ENCODE measurements around the gene SLC38A10. TPM values are rescaled to one million over a fixed set of nuclear protein-coding genes. Genes with fewer than 3 reads are reported as not detected.

SLC38A10 gene
- total RNA-seq, 6 donors from 2014 or later = 90.6 to 208 (median 110) TPM

GRCh38 chr17:81290230-81290629 is 4.9 kb downstream of the SLC38A10 start:
- Histone ChIP-seq H3K4me3 (no peak overlapping the region), H3K9me3 (no peaks in the 10 kb centered on the region), H3K27me3 (no peaks in the 10 kb centered on the region), H3K4me1 (peaks cover 51 to 68% (median 59%) of the 10 kb centered on the region in 4 donors), H3K27ac (no peak overlapping the region), H3K36me3 (peaks cover 0 to 27% (median 14%) of the 10 kb centered on the region in 4 donors)
- WGBS, 2 donors = 93% methylated on average over 5 of the region's 5 CpGs
- DNase-seq (no peak), ATAC-seq (ENCODE audit: low FRiP score in 2 of 2) (no peak)
- TF ChIP-seq EP300 (IDR thresholded peaks at IDR 0.05) = no peak
- no peak for TF ChIP-seq CTCF (IDR thresholded peaks at IDR 0.05)
- no peak for TF ChIP-seq POLR2AphosphoS5 (IDR thresholded peaks at IDR 0.05)
- no peak for TF ChIP-seq POLR2A (IDR thresholded peaks at IDR 0.05)

GRCh38 chr17:81289627-81290026 is 5.5 kb downstream of the SLC38A10 start:
- TF ChIP-seq CTCF (IDR thresholded peaks at IDR 0.05) (no peak), EP300 (IDR thresholded peaks at IDR 0.05) (no peak), POLR2A (IDR thresholded peaks at IDR 0.05) (no peak), POLR2AphosphoS5 (IDR thresholded peaks at IDR 0.05) (no peak)
- Histone ChIP-seq H3K4me1 (peaks cover 56 to 74% (median 64%) of the 10 kb centered on the region in 4 donors), H3K36me3 (peaks cover 0 to 27% (median 14%) of the 10 kb centered on the region in 4 donors), H3K27me3 (no peaks in the 10 kb centered on the region), H3K27ac (no peak overlapping the region), H3K9me3 (no peaks in the 10 kb centered on the region), H3K4me3 (no peak overlapping the region)
- ATAC-seq (ENCODE audit: low FRiP score in 2 of 2) (no peak), DNase-seq (no peak)
- 94 to 97% methylated on average over 17 to 21 of the region's 21 CpGs for WGBS, 2 donors

GRCh38 chr17:81288715-81289114 is 6.4 kb downstream of the SLC38A10 start:
- ATAC-seq (ENCODE audit: low FRiP score in 2 of 2) = no peak
- Histone ChIP-seq H3K9me3 (no peaks in the 10 kb centered on the region), H3K27ac (peak overlapping the region in 3 of 4 donors; percentile 44 to 93 (median 86)), H3K4me3 (no peak overlapping the region), H3K27me3 (no peaks in the 10 kb centered on the region), H3K4me1 (peaks cover 51 to 68% (median 59%) of the 10 kb centered on the region in 4 donors), H3K36me3 (peaks cover 0 to 31% (median 16%) of the 10 kb centered on the region in 4 donors)
- TF ChIP-seq POLR2A (IDR thresholded peaks at IDR 0.05) (no peak), EP300 (IDR thresholded peaks at IDR 0.05) (no peak), CTCF (IDR thresholded peaks at IDR 0.05) (no peak), POLR2AphosphoS5 (IDR thresholded peaks at IDR 0.05) (no peak)
- DNase-seq = no peak
- WGBS, 2 donors = 88 to 91% methylated on average over 8 of the region's 8 CpGs

GRCh38 chr17:81287741-81288430 is 7.2 kb downstream of the SLC38A10 start:
- H3K4me1 ChIP-seq = peaks cover 42 to 59% (median 50%) of the 10 kb centered on the region in 4 donors
- no peaks in the 10 kb centered on the region for H3K9me3 ChIP-seq
- no peaks in the 10 kb centered on the region for H3K27me3 ChIP-seq
- 64 to 71% methylated on average over 16 of the region's 16 CpGs for WGBS, 2 donors
- no peak for ATAC-seq (ENCODE audit: low FRiP score in 2 of 2)
- TF ChIP-seq POLR2A (IDR thresholded peaks at IDR 0.05) (no peak), EP300 (IDR thresholded peaks at IDR 0.05) (no peak), CTCF (IDR thresholded peaks at IDR 0.05) (no peak)
- peaks cover 0 to 39% (median 21%) of the 10 kb centered on the region in 4 donors for H3K36me3 ChIP-seq
- peak overlapping the region in 3 of 4 donors; percentile 44 to 93 (median 86) for H3K27ac ChIP-seq
- H3K4me3 ChIP-seq = no peak overlapping the region
- DNase-seq = no peak

- ATAC-seq (ENCODE audit: low FRiP score in 2 of 2) = no peak
- TF ChIP-seq CTCF (IDR thresholded peaks at IDR 0.05) = no peak
- TF ChIP-seq EP300 (IDR thresholded peaks at IDR 0.05) = no peak
- no peak for TF ChIP-seq POLR2AphosphoS5 (IDR thresholded peaks at IDR 0.05)
- no peak for TF ChIP-seq POLR2A (IDR thresholded peaks at IDR 0.05)
- Histone ChIP-seq H3K36me3 (peaks cover 0 to 47% (median 26%) of the 10 kb centered on the region in 4 donors), H3K27ac (peak overlapping the region in 3 of 4 donors; percentile 23 to 93 (median 86)), H3K27me3 (no peaks in the 10 kb centered on the region), H3K4me3 (no peak overlapping the region), H3K4me1 (peaks cover 35 to 52% (median 43%) of the 10 kb centered on the region in 4 donors), H3K9me3 (no peaks in the 10 kb centered on the region)
- DNase-seq = no peak
- 87 to 92% methylated on average over 14 to 20 of the region's 21 CpGs for WGBS, 2 donors
These were observed 8.0 kb downstream of the SLC38A10 start for GRCh38 chr17:81287152-81287551.
